HEK293T (cell line): ENCODE results near the gene RNF130.

ENCODE experiments used
- BHLHE40 ChIP-seq: fragments of 450-650 bp; IDR thresholded peaks from 2 replicates; pipeline ENCODE4 v1.6.1; 2016; ENCODE audit warnings: mild to moderate bottlenecking, moderate library complexity, borderline replicate concordance
- CTBP1 ChIP-seq: fragments of 450-650 bp; IDR thresholded peaks from 2 replicates; pipeline ENCODE4 v1.6.1; 2016; ENCODE audit warnings: borderline replicate concordance
- FOXK2 ChIP-seq: fragments of 450-650 bp; IDR thresholded peaks from 2 replicates; pipeline ENCODE4 v1.6.1; 2016; ENCODE audit warnings: mild to moderate bottlenecking
- FOXM1 ChIP-seq: fragments of 450-650 bp; IDR thresholded peaks from 2 replicates; pipeline ENCODE4 v1.6.1; 2017; ENCODE audit warnings: mild to moderate bottlenecking, borderline replicate concordance
- HDGF ChIP-seq: fragments of 450-650 bp; IDR thresholded peaks from 2 replicates; pipeline ENCODE4 v1.6.1; 2017; ENCODE audit warnings: antibody characterized with exemption, borderline replicate concordance
- L3MBTL2 ChIP-seq: fragments of 450-650 bp; conservative IDR thresholded peaks from 2 replicates; pipeline ENCODE4 v1.6.1; 2016; ENCODE audit warnings: mild to moderate bottlenecking
- LEF1 ChIP-seq: fragments of 450-650 bp; IDR thresholded peaks from 2 replicates; pipeline ENCODE4 v1.6.1; 2017; ENCODE audit warnings: mild to moderate bottlenecking, borderline replicate concordance
- NFRKB ChIP-seq: fragments of 450-650 bp; IDR thresholded peaks from 2 replicates; pipeline ENCODE4 v1.6.1; 2016; ENCODE audit warnings: mild to moderate bottlenecking, moderate library complexity
- SP1 ChIP-seq: fragments of 450-650 bp; IDR thresholded peaks from 2 replicates; pipeline ENCODE4 v1.6.1; 2017
- ZNF384 ChIP-seq: fragments of 450-650 bp; IDR thresholded peaks from 2 replicates; pipeline ENCODE4 v1.6.1; 2016

GRCh38 chr5:180059326-180059725 lies 12.2 kb downstream of the RNF130 start:
- no peak for TF ChIP-seq BHLHE40
- no peak for TF ChIP-seq FOXK2
- no peak for TF ChIP-seq HDGF
- TF ChIP-seq L3MBTL2: no peak
- TF ChIP-seq FOXM1: no peak
- no peak for TF ChIP-seq CTBP1
- no peak for TF ChIP-seq ZNF384
- TF ChIP-seq SP1: no peak
- no peak for TF ChIP-seq NFRKB
- no peak for TF ChIP-seq LEF1
